GM18951 (cell line): Measurements from ENCODE around the gene WDR7.

Experiments
- POLR2A ChIP-seq: IDR thresholded peaks from 4 replicates; pipeline ENCODE4 v1.6.1; 2011; ENCODE audit warnings: mild to moderate bottlenecking; ENCODE audit not compliant: insufficient read length, insufficient read depth; ENCODE audit errors: extremely low read depth
- in situ Hi-C: fragments of 300-500 bp; cut with MboI; formaldehyde crosslinking; loops from one replicate; pipeline ENCODE4 v1.12.0; 2022; ENCODE audit warnings: low sequenced_read_pairs, mixed read lengths, inconsistent platforms; ENCODE audit not compliant: unreplicated experiment

The WDR7 gene

GRCh38 chr18:56756966-56757365, 105.8 kb downstream of the WDR7 start:
- in situ Hi-C loops: no loop called here
- TF ChIP-seq POLR2A: no peak

GRCh38 chr18:56770097-56770496, 118.9 kb downstream of the WDR7 start:
- TF ChIP-seq POLR2A: no peak
- in situ Hi-C loops: no loop called here

DNA sequence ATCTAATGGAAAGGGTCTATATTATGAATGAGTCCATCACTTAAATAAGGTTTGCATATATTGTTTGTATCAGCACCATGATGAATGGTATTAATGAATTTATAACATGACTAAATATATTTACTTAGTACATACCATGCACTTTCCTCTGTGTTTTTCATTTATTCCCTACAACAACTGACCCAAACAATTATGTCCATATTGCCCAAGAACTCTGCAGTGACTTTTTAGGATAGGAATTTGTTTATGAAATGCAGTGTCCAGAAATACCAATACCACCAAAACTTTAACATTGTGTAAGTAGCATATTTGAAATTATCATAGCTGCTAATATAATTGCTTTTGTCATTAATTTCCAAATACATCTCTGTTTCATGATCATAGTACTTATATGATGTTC, 119.7 kb downstream of the WDR7 start:
- TF ChIP-seq POLR2A: no peak
- in situ Hi-C loops: no loop called here

GRCh38 chr18:56775701-56776100, 124.5 kb downstream of the WDR7 start:
- in situ Hi-C loops: no loop called here
- no peak for TF ChIP-seq POLR2A

DNA sequence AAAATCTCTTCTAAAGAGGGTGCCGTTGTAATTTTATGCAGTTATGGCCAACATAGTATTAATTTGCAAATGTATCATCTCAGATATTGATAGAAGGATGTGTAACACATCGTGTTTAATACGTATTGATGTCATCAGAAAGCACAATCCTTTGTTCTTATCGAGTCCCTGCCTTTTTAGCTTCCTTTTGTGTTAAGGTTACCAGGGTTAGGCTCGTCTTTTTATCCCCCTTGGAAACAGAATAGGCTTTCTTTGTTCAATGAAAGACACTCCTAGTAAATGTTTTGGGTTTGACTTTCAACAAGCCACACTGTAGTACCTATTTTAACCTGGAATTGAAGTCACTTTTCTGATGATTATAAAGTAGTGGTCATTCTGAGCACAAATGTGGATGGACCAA, 136.2 kb downstream of the WDR7 start:
- in situ Hi-C loops: no loop called here

GRCh38 chr18:56789004-56789888, 138.1 kb downstream of the WDR7 start:
- no peak for TF ChIP-seq POLR2A
- in situ Hi-C loops: no loop called here

More for the DNA sequence above, 136.2 kb downstream of the WDR7 start:
- no peak for TF ChIP-seq POLR2A

DNA sequence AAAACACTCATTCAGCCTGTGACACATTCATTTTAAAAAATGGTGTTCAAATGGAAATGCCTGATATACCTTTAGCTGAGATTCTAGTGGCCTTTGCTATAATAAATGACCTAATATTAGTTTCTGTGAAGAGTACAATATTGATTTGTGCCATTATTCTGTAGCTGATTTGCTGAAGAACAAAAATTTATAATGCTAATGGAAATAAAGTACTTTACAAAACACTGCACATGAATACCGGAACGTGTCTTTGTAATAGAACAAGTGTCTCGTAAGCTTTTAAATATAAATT, 138.7 kb downstream of the WDR7 start:
- no peak for TF ChIP-seq POLR2A
- in situ Hi-C loops: no loop called here

DNA sequence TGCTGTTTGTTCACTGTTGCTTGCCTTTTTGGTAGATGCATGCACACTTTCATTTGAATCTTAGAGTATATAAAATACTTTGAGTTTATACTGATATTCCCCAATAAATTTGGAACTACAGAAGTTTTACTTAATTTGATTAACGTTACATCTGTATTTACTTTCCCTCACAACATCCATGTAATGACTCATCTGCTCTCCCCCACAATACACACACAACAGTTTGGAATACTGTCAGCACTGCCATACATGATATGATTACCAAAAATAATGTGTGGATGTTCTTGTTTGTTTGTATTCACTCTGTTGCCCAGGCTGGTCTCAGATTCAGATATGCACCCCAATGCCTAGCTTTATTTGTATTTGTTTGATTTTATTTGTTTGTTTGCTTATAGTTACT, 144.2 kb downstream of the WDR7 start:
- in situ Hi-C loops: no loop called here
- TF ChIP-seq POLR2A: no peak

GRCh38 chr18:56799756-56800155, 148.6 kb downstream of the WDR7 start:
- TF ChIP-seq POLR2A: no peak
- in situ Hi-C loops: no loop called here

DNA sequence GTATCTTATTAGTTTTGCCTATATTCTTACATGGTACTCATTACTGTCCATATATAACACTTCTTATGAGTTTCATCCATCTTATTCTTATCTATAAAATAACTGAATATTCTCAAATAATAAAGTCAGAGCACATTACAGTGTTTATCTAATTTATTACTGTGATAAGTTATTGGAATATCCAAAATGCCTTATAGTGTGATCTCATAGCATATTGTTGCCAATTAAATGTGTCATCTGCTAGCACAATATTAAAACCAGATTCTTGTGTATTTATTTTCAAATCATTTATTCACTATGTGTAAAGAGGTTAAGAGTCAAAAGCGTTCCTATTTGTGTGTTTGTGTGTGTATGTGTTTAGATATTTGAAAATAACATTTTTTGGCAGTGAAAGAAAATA, 151.9 kb downstream of the WDR7 start:
- no peak for TF ChIP-seq POLR2A
- in situ Hi-C loops: no loop called here

- no peak for TF ChIP-seq POLR2A
- in situ Hi-C loops: no loop called here
These were observed 153.2 kb downstream of the WDR7 start for GRCh38 chr18:56804395-56804794.

DNA sequence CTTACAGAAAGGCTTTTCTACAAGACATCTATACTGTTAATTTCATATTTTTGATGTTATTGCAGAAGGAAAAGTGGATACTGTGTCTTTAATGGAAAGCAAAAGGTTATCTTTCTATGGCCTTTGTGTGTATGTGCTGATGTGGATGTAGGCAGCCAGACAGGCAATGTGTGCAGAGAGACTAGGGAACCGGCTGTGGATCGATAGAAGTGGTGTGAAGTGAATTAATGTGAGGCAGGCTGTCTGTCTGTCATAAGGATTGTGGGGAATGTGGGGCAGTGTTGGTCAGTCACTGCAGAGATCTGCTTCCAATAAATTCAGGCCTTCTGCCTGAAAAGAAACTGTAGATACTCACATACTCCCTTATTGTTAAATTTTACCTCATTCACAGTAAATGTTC, 156.7 kb downstream of the WDR7 start:
- TF ChIP-seq POLR2A: no peak
- in situ Hi-C loops: no loop called here

- no peak for TF ChIP-seq POLR2A
- in situ Hi-C loops: no loop called here
These were observed 161.5 kb downstream of the WDR7 start for GRCh38 chr18:56812674-56813073.

DNA sequence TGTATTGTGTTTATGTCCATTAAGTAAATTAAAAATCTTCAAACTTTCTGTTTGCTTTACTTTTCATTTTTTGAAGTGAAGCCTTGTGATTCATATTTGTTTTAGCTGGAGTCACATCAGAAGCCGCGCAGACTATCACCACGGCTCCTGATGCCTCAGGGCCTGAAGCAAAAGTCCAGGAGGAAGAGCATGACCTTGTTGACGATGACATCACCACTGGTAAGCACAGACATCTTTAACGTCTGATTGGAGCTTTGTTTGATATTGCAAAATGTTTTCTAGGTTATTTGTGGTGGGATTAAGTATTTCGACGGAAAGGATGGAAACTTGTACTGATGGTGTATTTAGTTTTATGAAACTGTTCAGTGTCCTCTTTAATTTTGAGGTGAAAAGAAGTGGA, 164.8 kb downstream of the WDR7 start:
- in situ Hi-C loops: no loop called here
- no peak for TF ChIP-seq POLR2A
